Fibroblast of villous mesenchyme (primary cell): ENCODE measurements around the gene ERICH6B. TPM values are rescaled to one million over a fixed set of nuclear protein-coding genes. Genes with fewer than 3 reads are reported as not detected.

Experiments
- DNase-seq: peaks from one replicate; pipeline ENCODE4 v3.0.0-alpha.2; 2010; ENCODE audit warnings: low read depth
- H3K4me3 ChIP-seq: 2 replicates; pipeline ENCODE4 v1.5.1; 2011; ENCODE audit warnings: low read depth, mild to moderate bottlenecking, low read length
- CTCF ChIP-seq: IDR thresholded peaks from 2 replicates; pipeline ENCODE4 v1.5.1; 2012; ENCODE audit warnings: low read depth, mild to moderate bottlenecking, low read length; ENCODE audit not compliant: insufficient read depth
- total RNA-seq: library from RNA; depleted of rRNA; stranded (reverse); fragments of >200 nt; gene quantifications from 2 replicates; pipeline ENCODE4 v1.2.3, GENCODE V29; 2012

Gene ERICH6B
- total RNA-seq, 1 donor, result not detected

GRCh38 chr13:45564133-45564776, 51.3 kb downstream of the ERICH6B start:
- peak; percentile 57 for DNase-seq
- H3K4me3 ChIP-seq, result no peak overlapping the region
- TF ChIP-seq CTCF, result no peak

DNA sequence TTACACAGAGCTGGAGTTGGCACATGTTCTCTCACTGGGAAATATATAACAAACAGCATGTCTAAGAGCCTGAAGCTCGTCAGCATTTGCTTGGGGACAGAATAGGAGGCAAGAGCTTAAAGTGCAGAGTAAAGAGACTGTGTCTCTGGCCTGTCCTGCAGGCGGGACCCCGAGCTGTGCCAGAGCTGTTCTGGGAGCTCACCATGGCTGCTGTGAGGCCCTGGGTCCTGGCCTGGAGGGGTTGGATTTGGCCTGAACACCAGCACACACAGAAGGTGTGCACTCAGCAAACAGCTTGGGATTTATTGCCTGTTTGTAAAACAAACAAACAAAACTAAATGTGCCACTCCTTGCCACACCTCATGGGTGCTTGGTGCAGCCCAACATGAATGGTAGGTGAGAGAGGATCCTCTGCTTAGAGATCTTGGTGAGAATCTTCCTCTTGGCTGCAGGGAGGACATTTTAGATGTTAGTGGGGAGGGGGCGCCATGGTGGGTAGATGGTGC, 60.9 kb downstream of the ERICH6B start:
- no peak overlapping the region for H3K4me3 ChIP-seq
- DNase-seq, result no peak
- TF ChIP-seq CTCF, result no peak

DNA sequence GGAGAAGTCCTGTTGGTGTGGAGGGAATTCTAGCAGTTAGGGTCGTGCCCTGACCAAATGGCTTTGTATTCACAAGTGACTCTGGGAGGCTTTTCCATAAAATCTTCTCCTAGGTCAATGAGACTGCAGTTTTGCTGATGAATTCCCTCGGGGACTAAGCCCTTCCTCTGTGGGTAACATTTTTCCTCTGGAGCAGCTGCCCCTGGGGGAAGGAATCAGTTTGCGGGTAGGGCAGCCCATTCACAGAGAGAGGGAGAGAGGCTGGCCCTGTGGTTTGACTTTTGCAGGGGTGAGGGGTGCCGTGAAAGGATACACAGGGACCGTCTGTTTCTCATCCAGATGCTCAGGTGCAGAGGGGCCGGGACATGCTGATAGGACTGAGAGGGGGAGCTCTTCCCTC, 67.3 kb downstream of the ERICH6B start:
- TF ChIP-seq CTCF, result no peak
- H3K4me3 ChIP-seq, result no peak overlapping the region
- DNase-seq, result no peak

- no peak overlapping the region for H3K4me3 ChIP-seq
- TF ChIP-seq CTCF, result no peak
- DNase-seq, result no peak
These were observed 69.2 kb downstream of the ERICH6B start for GRCh38 chr13:45546410-45546765.

- no peak for DNase-seq
- H3K4me3 ChIP-seq, result no peak overlapping the region
- no peak for TF ChIP-seq CTCF
These were observed 69.7 kb downstream of the ERICH6B start for GRCh38 chr13:45545686-45546409.

- no peak for TF ChIP-seq CTCF
- H3K4me3 ChIP-seq, result no peak overlapping the region
- DNase-seq, result no peak
These were observed 71.0 kb downstream of the ERICH6B start for GRCh38 chr13:45544520-45544919.

DNA sequence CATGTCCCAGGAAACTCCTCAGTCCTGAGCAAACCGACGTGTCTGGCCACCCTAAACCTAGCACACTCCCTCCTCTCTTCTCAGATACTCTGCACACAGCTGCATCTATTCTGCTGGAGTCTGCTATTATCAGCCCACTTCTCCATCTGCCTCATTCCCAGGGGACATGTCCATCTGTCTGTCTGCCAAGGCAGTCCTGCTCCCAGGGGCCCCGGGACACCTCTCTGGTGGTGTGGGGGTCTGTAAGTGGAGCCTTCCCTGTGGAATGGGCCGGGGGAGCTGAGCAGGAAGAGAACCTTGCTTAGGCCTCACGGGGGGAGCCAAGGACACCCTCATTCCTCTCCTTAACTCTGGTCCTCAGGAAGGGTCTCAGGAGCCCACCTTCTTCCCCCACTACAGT, 72.7 kb downstream of the ERICH6B start:
- TF ChIP-seq CTCF, result no peak
- DNase-seq, result no peak
- no peak overlapping the region for H3K4me3 ChIP-seq
